Progenitor cell of endocrine pancreas (in vitro differentiated cells): ENCODE results near the gene MAP3K3. TPM values are rescaled to one million over a fixed set of nuclear protein-coding genes. Genes with fewer than 3 reads are reported as not detected.

ENCODE experiments used
- DNase-seq: peaks from one replicate; pipeline ENCODE4 v3.0.0; 2021; ENCODE audit warnings: low spot score; ENCODE audit not compliant: unreplicated experiment
- H3K27ac Mint-ChIP-seq: 2 replicates; pipeline ENCODE4 v1.8.0; 2021; ENCODE audit warnings: mild to moderate bottlenecking, moderate library complexity, mixed read lengths
- H3K27me3 Mint-ChIP-seq: 2 replicates; pipeline ENCODE4 v1.8.0; 2021; ENCODE audit warnings: mixed read lengths
- H3K36me3 Mint-ChIP-seq: 2 replicates; pipeline ENCODE4 v1.8.0; 2022; ENCODE audit warnings: mixed read lengths; ENCODE audit not compliant: insufficient read depth
- H3K4me1 Mint-ChIP-seq: 2 replicates; pipeline ENCODE4 v1.8.0; 2021; ENCODE audit warnings: low read depth, mixed read lengths
- H3K4me3 Mint-ChIP-seq: 2 replicates; pipeline ENCODE4 v1.8.0; 2021; ENCODE audit warnings: low read depth, mild to moderate bottlenecking, moderate library complexity, mixed read lengths
- H3K9me3 Mint-ChIP-seq: 2 replicates; pipeline ENCODE4 v1.8.0; 2021; ENCODE audit warnings: low read depth, mixed read lengths
- CTCF ChIP-seq: fragments of 200-600 bp; sonication (generic); IDR thresholded peaks from one replicate; pipeline ENCODE4 v1.5.0; 2021; ENCODE audit warnings: antibody characterized with exemption, mild to moderate bottlenecking; ENCODE audit not compliant: unreplicated experiment
- total RNA-seq: library from RNA; stranded (reverse); gene quantifications from 2 replicates; pipeline ENCODE4 v1.2.1, GENCODE V29; 2021

The MAP3K3 gene
- total RNA-seq, 1 donor from 2014 or later: 19.1 TPM

- H3K27ac Mint-ChIP-seq: peak overlapping the region; percentile 93
- no peaks in the 10 kb centered on the region for H3K36me3 Mint-ChIP-seq
- peak overlapping the region; percentile 96 for H3K4me3 Mint-ChIP-seq
- H3K27me3 Mint-ChIP-seq: peaks cover 3% of the 10 kb centered on the region
- no peak for TF ChIP-seq CTCF
- no peaks in the 10 kb centered on the region for H3K9me3 Mint-ChIP-seq
- peaks cover 16% of the 10 kb centered on the region for H3K4me1 Mint-ChIP-seq
- peak; percentile 63 for DNase-seq
Measured at GRCh38 chr17:63622574-63623390, 565 bp downstream of the MAP3K3 start.

- Mint-ChIP-seq H3K27me3 (no peaks in the 10 kb centered on the region), H3K4me3 (peak overlapping the region; percentile 96), H3K36me3 (no peaks in the 10 kb centered on the region), H3K27ac (peak overlapping the region; percentile 93), H3K4me1 (peaks cover 16% of the 10 kb centered on the region), H3K9me3 (no peaks in the 10 kb centered on the region)
- DNase-seq: no peak
- no peak for TF ChIP-seq CTCF
Measured at GRCh38 chr17:63623786-63624530, 1.7 kb downstream of the MAP3K3 start.

GRCh38 chr17:63624531-63624880, 2.3 kb downstream of the MAP3K3 start:
- no peaks in the 10 kb centered on the region for H3K27me3 Mint-ChIP-seq
- TF ChIP-seq CTCF: no peak
- no peak overlapping the region for H3K27ac Mint-ChIP-seq
- no peaks in the 10 kb centered on the region for H3K9me3 Mint-ChIP-seq
- no peak for DNase-seq
- peaks cover 16% of the 10 kb centered on the region for H3K4me1 Mint-ChIP-seq
- no peaks in the 10 kb centered on the region for H3K36me3 Mint-ChIP-seq
- peak overlapping the region; percentile 44 for H3K4me3 Mint-ChIP-seq

- H3K9me3 Mint-ChIP-seq: no peaks in the 10 kb centered on the region
- H3K36me3 Mint-ChIP-seq: no peaks in the 10 kb centered on the region
- no peaks in the 10 kb centered on the region for H3K27me3 Mint-ChIP-seq
- H3K4me1 Mint-ChIP-seq: peaks cover 12% of the 10 kb centered on the region
- TF ChIP-seq CTCF: no peak
- H3K27ac Mint-ChIP-seq: no peak overlapping the region
- no peak overlapping the region for H3K4me3 Mint-ChIP-seq
- no peak for DNase-seq
Measured at GRCh38 chr17:63626551-63627180, 4.4 kb downstream of the MAP3K3 start.

- Mint-ChIP-seq H3K27me3 (no peaks in the 10 kb centered on the region), H3K27ac (no peak overlapping the region), H3K36me3 (peaks cover 3% of the 10 kb centered on the region), H3K4me3 (no peak overlapping the region), H3K4me1 (peaks cover 5% of the 10 kb centered on the region), H3K9me3 (no peaks in the 10 kb centered on the region)
- TF ChIP-seq CTCF: no peak
- no peak for DNase-seq
Measured at GRCh38 chr17:63629627-63630026, 7.4 kb downstream of the MAP3K3 start.
